Vagina (tissue), 2 donors: ENCODE data around the gene VTCN1. TPM values are rescaled to one million over a fixed set of nuclear protein-coding genes. Genes with fewer than 3 reads are reported as not detected.
"Not testable (repeated sequence)": the region's sequence is repeated elsewhere in the genome, so short reads cannot be mapped to it uniquely, and the experiment has no call there.

Experiments used
- DNase-seq, 2 donors: peaks; one replicate each; pipeline ENCODE4 v3.0.0-alpha.2; 2017; ENCODE audit errors: extremely low spot score in 2 of 2
- H3K27ac ChIP-seq: fragments of 200-600 bp; sonication (generic); one replicate; pipeline ENCODE4 v1.5.1; 2019
- H3K27me3 ChIP-seq: fragments of 200-600 bp; sonication (generic); one replicate; pipeline ENCODE4 v1.5.1; 2019
- H3K36me3 ChIP-seq, 2 donors: fragments of 200-600 bp; sonication (generic); one replicate each; pipeline ENCODE4 v1.5.1; 2017 to 2019
- H3K4me1 ChIP-seq: fragments of 200-600 bp; sonication (generic); one replicate; pipeline ENCODE4 v1.5.1; 2019
- H3K4me3 ChIP-seq, 2 donors: fragments of 200-600 bp; sonication (generic); 1 replicate in 1 of 2; 2 replicates in 1 of 2; pipeline ENCODE4 v1.5.1; 2016 to 2019
- H3K9me3 ChIP-seq: fragments of 200-600 bp; sonication (generic); one replicate; pipeline ENCODE4 v1.5.1; 2019
- CTCF ChIP-seq, 3 experiments: fragments of 450-650 bp in 2 of 3; fragments of 200-600 bp in 1 of 3; sonication (generic) in 1 of 3; IDR thresholded peaks; one replicate each; pipeline ENCODE4 v1.5.1; 2017 to 2019; ENCODE audit warnings: antibody characterized with exemption in 3 of 3, mild to moderate bottlenecking in 2 of 3, moderate library complexity in 2 of 3
- POLR2A ChIP-seq, 2 donors: fragments of 450-650 bp; IDR thresholded peaks; one replicate each; pipeline ENCODE4 v1.6.1; 2017; ENCODE audit warnings: antibody characterized with exemption in 2 of 2, mild to moderate bottlenecking in 2 of 2, moderate library complexity in 2 of 2
- POLR2AphosphoS5 ChIP-seq, 2 donors: sonication (generic); formaldehyde crosslinking; IDR thresholded peaks; one replicate each; pipeline ENCODE4 v1.9.0; 2017; ENCODE audit warnings: antibody characterized with exemption in 2 of 2, mild to moderate bottlenecking in 2 of 2, low read depth in 1 of 2; ENCODE audit not compliant: insufficient read depth in 1 of 2
- intact Hi-C: fragments of 100-400 bp; cut with DNase I; formaldehyde crosslinking; loops from one replicate; pipeline ENCODE4 v1.15.1; 2023
- total RNA-seq: library from RNA; depleted of rRNA; stranded (reverse); fragments of >200 nt; gene quantifications from one replicate; pipeline ENCODE4 v1.2.3, GENCODE V29; 2016

VTCN1 gene
- total RNA-seq, result not detected

GRCh38 chr1:117210831-117211261 is at the start of gene VTCN1:
TSS of gene VTCN1 (minus strand) at chr1:117210927. CDS start at chr1:117210855, 72 bp downstream.
- H3K9me3 ChIP-seq, result no peaks in the 10 kb centered on the region
- intact Hi-C loops, result no loop called here
- no peaks in the 10 kb centered on the region for H3K4me1 ChIP-seq
- H3K36me3 ChIP-seq, result no peaks in the 10 kb centered on the region
- no peak within 1 kb of the TSS for H3K27ac ChIP-seq
- H3K4me3 ChIP-seq, result no peak within 1 kb of the TSS
- TF ChIP-seq POLR2A (IDR thresholded peaks at IDR 0.05) (no peak), CTCF (IDR thresholded peaks at IDR 0.05) (no peak), POLR2AphosphoS5 (IDR thresholded peaks at IDR 0.05; ENCODE audit: insufficient read depth in 1 of 2, low read depth in 1 of 2) (no peak)
- no peak for DNase-seq
- no peaks in the 10 kb centered on the region for H3K27me3 ChIP-seq

- H3K4me1 ChIP-seq, result no peaks in the 10 kb centered on the region
- TF ChIP-seq POLR2A (IDR thresholded peaks at IDR 0.05) (no peak), CTCF (IDR thresholded peaks at IDR 0.05) (no peak), POLR2AphosphoS5 (IDR thresholded peaks at IDR 0.05; ENCODE audit: insufficient read depth in 1 of 2, low read depth in 1 of 2) (no peak)
- no peak overlapping the region for H3K27ac ChIP-seq
- intact Hi-C loops, result no loop called here
- H3K4me3 ChIP-seq, result no peak overlapping the region
- H3K36me3 ChIP-seq, result no peaks in the 10 kb centered on the region
- DNase-seq, result no peak
- no peaks in the 10 kb centered on the region for H3K9me3 ChIP-seq
- no peaks in the 10 kb centered on the region for H3K27me3 ChIP-seq
Observed at GRCh38 chr1:117258791-117259190, 48.1 kb upstream of the VTCN1 start.

- H3K27me3 ChIP-seq, H3K4me3 ChIP-seq, DNase-seq, H3K27ac ChIP-seq, intact Hi-C loops, H3K36me3 ChIP-seq, H3K4me1 ChIP-seq, H3K9me3 ChIP-seq: not testable (repeated sequence)
Observed at GRCh38 chr1:117258075-117258474, 47.3 kb upstream of the VTCN1 start.

GRCh38 chr1:117257291-117257690 is 46.6 kb upstream of the VTCN1 start:
- H3K4me1 ChIP-seq, result no peaks in the 10 kb centered on the region
- H3K4me3 ChIP-seq, result no peak overlapping the region
- no peaks in the 10 kb centered on the region for H3K36me3 ChIP-seq
- intact Hi-C loops, result no loop called here
- no peak for DNase-seq
- no peaks in the 10 kb centered on the region for H3K27me3 ChIP-seq
- no peak overlapping the region for H3K27ac ChIP-seq
- no peaks in the 10 kb centered on the region for H3K9me3 ChIP-seq
- TF ChIP-seq CTCF (IDR thresholded peaks at IDR 0.05), result no peak
- TF ChIP-seq POLR2A (IDR thresholded peaks at IDR 0.05), result no peak
- TF ChIP-seq POLR2AphosphoS5 (IDR thresholded peaks at IDR 0.05; ENCODE audit: insufficient read depth in 1 of 2, low read depth in 1 of 2), result no peak

GRCh38 chr1:117250061-117250606 is 39.4 kb upstream of the VTCN1 start:
- H3K27ac ChIP-seq, result no peak overlapping the region

More at GRCh38 chr1:117250061-117250606, 39.4 kb upstream of the VTCN1 start:
- Histone ChIP-seq H3K4me1 (no peaks in the 10 kb centered on the region), H3K27me3 (no peaks in the 10 kb centered on the region), H3K36me3 (no peaks in the 10 kb centered on the region), H3K4me3 (no peak overlapping the region), H3K9me3 (no peaks in the 10 kb centered on the region)
- TF ChIP-seq POLR2A (IDR thresholded peaks at IDR 0.05) (no peak), CTCF (IDR thresholded peaks at IDR 0.05) (no peak)
- intact Hi-C loops, result no loop called here
- no peak for DNase-seq
